ENCODE measurements around the gene GATAD2B.

The GATAD2B gene

GRCh38 chr1:153967107-153967999 is 44.6 kb upstream of the GATAD2B start, which contains the start of gene CREB3L4:
Gene CREB3L4, plus strand, starts transcription at chr1:153967902. Its CDS starts 624 bp downstream, at chr1:153968526.
- DNase-seq, result peak; percentile 99
- Histone ChIP-seq H3K36me3 (ENCODE audit: control insufficient read depth, insufficient read depth, low read length) (no peaks in the 10 kb centered on the region), H3K27ac (ENCODE audit: low read depth, low read length) (peak within 1 kb of the TSS; percentile 89), H3K4ac (ENCODE audit: low read depth, low read length) (peak within 1 kb of the TSS; percentile 24), H3K56ac (ENCODE audit: low read length) (peak within 1 kb of the TSS; percentile 100), H4K8ac (ENCODE audit: low read depth, low read length) (no peak within 1 kb of the TSS), H2BK5ac (ENCODE audit: low read length) (peak within 1 kb of the TSS; percentile 91), H3K4me1 (ENCODE audit: control insufficient read depth, low read depth, low read length) (peaks cover 2% of the 10 kb centered on the region), H3K9ac (ENCODE audit: low read length) (peak within 1 kb of the TSS; percentile 100), H3K79me2 (ENCODE audit: control insufficient read depth, insufficient read depth, low read length) (peaks cover 9% of the 10 kb centered on the region), H4K5ac (ENCODE audit: low read length) (peak within 1 kb of the TSS; percentile 64), H3K4me3 (ENCODE audit: low read length) (peak within 1 kb of the TSS; percentile 93), H2AK5ac (ENCODE audit: low read length) (peak within 1 kb of the TSS; percentile 88), H2BK15ac (replicated peaks; ENCODE audit: low read depth) (no peak within 1 kb of the TSS), H3K23ac (ENCODE audit: low read length) (peak within 1 kb of the TSS; percentile 89), H3K4me2 (ENCODE audit: low read length) (peak within 1 kb of the TSS; percentile 99), H3K18ac (ENCODE audit: low read length) (peak within 1 kb of the TSS; percentile 57), H3K27me3 (ENCODE audit: insufficient read depth, low read length, poor library complexity) (no peaks in the 10 kb centered on the region), H2BK120ac (ENCODE audit: low read depth, low read length) (no peak within 1 kb of the TSS), H3K79me1 (ENCODE audit: low read length) (peaks cover 4% of the 10 kb centered on the region)
- WGBS (ENCODE audit: extremely low coverage, insufficient coverage, low lambda C conversion rate), result no CpG with 5 or more reads among the region's 60 CpGs

GRCh38 chr1:153963850-153964331 is 41.1 kb upstream of the GATAD2B start:
- no peak overlapping the region for H3K23ac ChIP-seq (ENCODE audit: low read length)
- H3K4me2 ChIP-seq (ENCODE audit: low read length), result peak overlapping the region; percentile 39
- peaks cover 10% of the 10 kb centered on the region for H3K79me1 ChIP-seq (ENCODE audit: low read length)
- H3K4me3 ChIP-seq (ENCODE audit: low read length), result peak overlapping the region; percentile 57
- no peak overlapping the region for H2BK15ac ChIP-seq (replicated peaks; ENCODE audit: low read depth)
- H4K5ac ChIP-seq (ENCODE audit: low read length), result no peak overlapping the region
- no peaks in the 10 kb centered on the region for H3K27me3 ChIP-seq (ENCODE audit: insufficient read depth, low read length, poor library complexity)
- peak; percentile 96 for DNase-seq
- peaks cover 5% of the 10 kb centered on the region for H3K4me1 ChIP-seq (ENCODE audit: control insufficient read depth, low read depth, low read length)
- peak overlapping the region; percentile 83 for H3K27ac ChIP-seq (ENCODE audit: low read depth, low read length)
- H3K79me2 ChIP-seq (ENCODE audit: control insufficient read depth, insufficient read depth, low read length), result peaks cover 28% of the 10 kb centered on the region
- H2BK5ac ChIP-seq (ENCODE audit: low read length), result peak overlapping the region; percentile 66
- H4K8ac ChIP-seq (ENCODE audit: low read depth, low read length), result no peak overlapping the region
- H2AK5ac ChIP-seq (ENCODE audit: low read length), result peak overlapping the region; percentile 15
- peaks cover 7% of the 10 kb centered on the region for H3K36me3 ChIP-seq (ENCODE audit: control insufficient read depth, insufficient read depth, low read length)
- H3K9ac ChIP-seq (ENCODE audit: low read length), result peak overlapping the region; percentile 84
- H3K4ac ChIP-seq (ENCODE audit: low read depth, low read length), result peak overlapping the region; percentile 83
- WGBS (ENCODE audit: extremely low coverage, insufficient coverage, low lambda C conversion rate), result no CpG with 5 or more reads among the region's 22 CpGs
- H2BK120ac ChIP-seq (ENCODE audit: low read depth, low read length), result peak overlapping the region; percentile 29
- H3K18ac ChIP-seq (ENCODE audit: low read length), result peak overlapping the region; percentile 3
- peak overlapping the region; percentile 93 for H3K56ac ChIP-seq (ENCODE audit: low read length)

GRCh38 chr1:153963030-153963849 is 40.5 kb upstream of the GATAD2B start, which contains the start of gene SLC39A1:
Gene SLC39A1, minus strand, starts transcription at chr1:153963537. Its CDS starts 822 bp downstream, at chr1:153962715.
- peak within 1 kb of the TSS; percentile 87 for H2AK5ac ChIP-seq (ENCODE audit: low read length)
- H3K56ac ChIP-seq (ENCODE audit: low read length), result peak within 1 kb of the TSS; percentile 97
- H3K4me3 ChIP-seq (ENCODE audit: low read length), result peak within 1 kb of the TSS; percentile 88
- no peaks in the 10 kb centered on the region for H3K27me3 ChIP-seq (ENCODE audit: insufficient read depth, low read length, poor library complexity)
- DNase-seq, result peak; percentile 99
- no peak within 1 kb of the TSS for H4K8ac ChIP-seq (ENCODE audit: low read depth, low read length)
- peak within 1 kb of the TSS; percentile 83 for H3K27ac ChIP-seq (ENCODE audit: low read depth, low read length)
- peak within 1 kb of the TSS; percentile 91 for H3K23ac ChIP-seq (ENCODE audit: low read length)
- H3K79me2 ChIP-seq (ENCODE audit: control insufficient read depth, insufficient read depth, low read length), result peaks cover 28% of the 10 kb centered on the region
- peak within 1 kb of the TSS; percentile 34 for H3K18ac ChIP-seq (ENCODE audit: low read length)
- H4K5ac ChIP-seq (ENCODE audit: low read length), result no peak within 1 kb of the TSS
- peaks cover 7% of the 10 kb centered on the region for H3K36me3 ChIP-seq (ENCODE audit: control insufficient read depth, insufficient read depth, low read length)
- H3K4me1 ChIP-seq (ENCODE audit: control insufficient read depth, low read depth, low read length), result peaks cover 5% of the 10 kb centered on the region
- H2BK5ac ChIP-seq (ENCODE audit: low read length), result peak within 1 kb of the TSS; percentile 77
- no CpG with 5 or more reads among the region's 54 CpGs for WGBS (ENCODE audit: extremely low coverage, insufficient coverage, low lambda C conversion rate)
- peaks cover 10% of the 10 kb centered on the region for H3K79me1 ChIP-seq (ENCODE audit: low read length)
- H3K4ac ChIP-seq (ENCODE audit: low read depth, low read length), result peak within 1 kb of the TSS; percentile 86
- peak within 1 kb of the TSS; percentile 87 for H3K4me2 ChIP-seq (ENCODE audit: low read length)
- H3K9ac ChIP-seq (ENCODE audit: low read length), result peak within 1 kb of the TSS; percentile 98
- H2BK15ac ChIP-seq (replicated peaks; ENCODE audit: low read depth), result no peak within 1 kb of the TSS
- peak within 1 kb of the TSS; percentile 29 for H2BK120ac ChIP-seq (ENCODE audit: low read depth, low read length)

GRCh38 chr1:153962088-153963029 is 39.6 kb upstream of the GATAD2B start:
- Histone ChIP-seq H4K8ac (ENCODE audit: low read depth, low read length) (no peak overlapping the region), H2BK15ac (replicated peaks; ENCODE audit: low read depth) (no peak overlapping the region), H3K27me3 (ENCODE audit: insufficient read depth, low read length, poor library complexity) (no peaks in the 10 kb centered on the region), H3K18ac (ENCODE audit: low read length) (peak overlapping the region; percentile 34), H3K27ac (ENCODE audit: low read depth, low read length) (peak overlapping the region; percentile 61), H3K36me3 (ENCODE audit: control insufficient read depth, insufficient read depth, low read length) (peaks cover 7% of the 10 kb centered on the region), H3K4ac (ENCODE audit: low read depth, low read length) (peak overlapping the region; percentile 86), H3K9ac (ENCODE audit: low read length) (peak overlapping the region; percentile 98), H3K4me3 (ENCODE audit: low read length) (peak overlapping the region; percentile 88), H3K23ac (ENCODE audit: low read length) (peak overlapping the region; percentile 91), H2AK5ac (ENCODE audit: low read length) (peak overlapping the region; percentile 75), H2BK120ac (ENCODE audit: low read depth, low read length) (no peak overlapping the region), H3K79me1 (ENCODE audit: low read length) (peaks cover 13% of the 10 kb centered on the region), H3K4me2 (ENCODE audit: low read length) (peak overlapping the region; percentile 87), H3K4me1 (ENCODE audit: control insufficient read depth, low read depth, low read length) (peaks cover 5% of the 10 kb centered on the region), H3K79me2 (ENCODE audit: control insufficient read depth, insufficient read depth, low read length) (peaks cover 34% of the 10 kb centered on the region), H2BK5ac (ENCODE audit: low read length) (peak overlapping the region; percentile 77), H3K56ac (ENCODE audit: low read length) (peak overlapping the region; percentile 97), H4K5ac (ENCODE audit: low read length) (no peak overlapping the region)
- WGBS (ENCODE audit: extremely low coverage, insufficient coverage, low lambda C conversion rate), result no CpG with 5 or more reads among the region's 16 CpGs
- peak; percentile 80 for DNase-seq

- no peak overlapping the region for H3K23ac ChIP-seq (ENCODE audit: low read length)
- H3K56ac ChIP-seq (ENCODE audit: low read length), result peak overlapping the region; percentile 97
- H3K27me3 ChIP-seq (ENCODE audit: insufficient read depth, low read length, poor library complexity), result no peaks in the 10 kb centered on the region
- H3K4me3 ChIP-seq (ENCODE audit: low read length), result peak overlapping the region; percentile 88
- DNase-seq, result no peak
- H2BK5ac ChIP-seq (ENCODE audit: low read length), result no peak overlapping the region
- peaks cover 19% of the 10 kb centered on the region for H3K79me1 ChIP-seq (ENCODE audit: low read length)
- peaks cover 11% of the 10 kb centered on the region for H3K4me1 ChIP-seq (ENCODE audit: control insufficient read depth, low read depth, low read length)
- H3K9ac ChIP-seq (ENCODE audit: low read length), result peak overlapping the region; percentile 98
- no CpG with 5 or more reads among the region's 4 CpGs for WGBS (ENCODE audit: extremely low coverage, insufficient coverage, low lambda C conversion rate)
- H3K27ac ChIP-seq (ENCODE audit: low read depth, low read length), result no peak overlapping the region
- H2BK15ac ChIP-seq (replicated peaks; ENCODE audit: low read depth), result no peak overlapping the region
- no peak overlapping the region for H4K5ac ChIP-seq (ENCODE audit: low read length)
- H3K4ac ChIP-seq (ENCODE audit: low read depth, low read length), result no peak overlapping the region
- peak overlapping the region; percentile 87 for H3K4me2 ChIP-seq (ENCODE audit: low read length)
- H3K36me3 ChIP-seq (ENCODE audit: control insufficient read depth, insufficient read depth, low read length), result peaks cover 7% of the 10 kb centered on the region
- no peak overlapping the region for H4K8ac ChIP-seq (ENCODE audit: low read depth, low read length)
- no peak overlapping the region for H3K18ac ChIP-seq (ENCODE audit: low read length)
- peaks cover 44% of the 10 kb centered on the region for H3K79me2 ChIP-seq (ENCODE audit: control insufficient read depth, insufficient read depth, low read length)
- no peak overlapping the region for H2BK120ac ChIP-seq (ENCODE audit: low read depth, low read length)
- H2AK5ac ChIP-seq (ENCODE audit: low read length), result no peak overlapping the region
Measured at GRCh38 chr1:153961421-153961820, 38.6 kb upstream of the GATAD2B start.

All from mesendoderm (in vitro differentiated cells).